GM20431 (cell line): ENCODE data around the gene PNMA8C.
"Not testable (repeated sequence)": the region's sequence is repeated elsewhere in the genome, so short reads cannot be mapped to it uniquely, and the experiment has no call there.

ENCODE experiments used
- in situ Hi-C: fragments of 300-500 bp; cut with MseI, MboI; formaldehyde crosslinking; loops from one replicate; pipeline ENCODE4 v1.15.0; 2020; ENCODE audit warnings: low sequenced_read_pairs; ENCODE audit not compliant: unreplicated experiment

PNMA8C gene

DNA sequence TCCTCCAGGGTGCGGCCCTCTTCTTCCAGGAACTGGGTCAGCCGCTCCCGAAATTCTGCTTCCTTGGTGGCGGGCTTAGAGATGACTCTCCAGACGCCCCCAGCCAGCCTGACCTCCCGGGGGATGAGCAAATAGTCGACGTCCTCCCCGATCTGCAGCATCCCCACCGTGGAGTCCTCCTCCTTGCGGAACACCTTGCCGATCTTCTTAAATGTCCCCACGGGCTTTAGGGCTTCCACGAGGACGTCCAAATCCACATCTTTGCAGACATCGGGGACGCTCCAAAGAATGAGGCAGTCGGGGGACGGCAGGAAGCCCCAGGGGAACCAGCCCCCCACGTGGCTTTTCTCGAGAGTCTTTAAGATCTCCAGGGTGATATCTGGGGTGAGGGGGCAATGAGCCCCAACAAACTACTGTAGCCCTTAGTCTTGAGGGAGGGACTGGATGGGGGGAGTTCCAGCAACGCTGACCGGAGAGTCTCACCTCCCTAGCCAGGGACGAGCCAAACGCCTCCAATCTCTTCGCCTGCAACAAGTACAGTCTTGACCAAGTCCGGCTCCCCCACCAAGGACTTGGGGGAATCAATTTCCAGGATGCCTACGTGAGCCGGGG is 16.0 kb downstream of the PNMA8C start:
- in situ Hi-C loops: no loop called here

DNA sequence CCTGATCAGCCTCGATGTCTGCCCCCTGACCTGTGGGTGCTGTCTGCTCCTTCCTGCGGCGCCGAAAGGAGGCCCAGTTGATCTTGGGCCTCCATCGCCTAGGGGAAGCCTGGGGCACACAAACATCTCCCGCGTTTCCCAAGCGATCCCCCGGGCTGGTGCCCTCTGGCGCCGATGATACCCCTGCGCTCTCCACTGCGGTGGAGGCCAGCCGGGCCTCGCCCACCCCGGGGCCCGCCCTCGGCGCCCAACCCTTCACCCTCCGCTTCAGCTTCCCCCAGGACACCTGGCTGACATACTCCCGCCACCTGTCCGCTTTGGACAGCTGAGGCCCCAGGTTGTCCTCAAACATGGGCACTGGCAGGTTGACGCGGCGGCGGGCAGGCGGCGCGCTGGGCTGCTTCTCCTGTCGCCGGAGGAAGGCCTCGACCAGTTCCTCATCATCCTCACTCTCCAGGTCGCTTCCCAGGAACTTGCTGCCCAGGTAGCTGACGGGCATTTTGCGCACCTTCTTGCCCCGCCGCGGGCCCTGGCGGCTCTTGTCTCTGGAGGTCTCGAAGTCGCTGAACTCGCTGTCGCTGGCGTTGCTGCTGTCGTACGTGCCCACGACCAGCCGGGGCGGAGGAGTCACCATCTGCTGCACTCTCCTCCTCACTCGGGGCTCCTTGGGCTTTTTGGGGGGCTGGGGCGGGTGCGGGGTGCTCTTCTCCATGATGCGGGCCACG is 16.6 kb downstream of the PNMA8C start:
- in situ Hi-C loops: no loop called here

DNA sequence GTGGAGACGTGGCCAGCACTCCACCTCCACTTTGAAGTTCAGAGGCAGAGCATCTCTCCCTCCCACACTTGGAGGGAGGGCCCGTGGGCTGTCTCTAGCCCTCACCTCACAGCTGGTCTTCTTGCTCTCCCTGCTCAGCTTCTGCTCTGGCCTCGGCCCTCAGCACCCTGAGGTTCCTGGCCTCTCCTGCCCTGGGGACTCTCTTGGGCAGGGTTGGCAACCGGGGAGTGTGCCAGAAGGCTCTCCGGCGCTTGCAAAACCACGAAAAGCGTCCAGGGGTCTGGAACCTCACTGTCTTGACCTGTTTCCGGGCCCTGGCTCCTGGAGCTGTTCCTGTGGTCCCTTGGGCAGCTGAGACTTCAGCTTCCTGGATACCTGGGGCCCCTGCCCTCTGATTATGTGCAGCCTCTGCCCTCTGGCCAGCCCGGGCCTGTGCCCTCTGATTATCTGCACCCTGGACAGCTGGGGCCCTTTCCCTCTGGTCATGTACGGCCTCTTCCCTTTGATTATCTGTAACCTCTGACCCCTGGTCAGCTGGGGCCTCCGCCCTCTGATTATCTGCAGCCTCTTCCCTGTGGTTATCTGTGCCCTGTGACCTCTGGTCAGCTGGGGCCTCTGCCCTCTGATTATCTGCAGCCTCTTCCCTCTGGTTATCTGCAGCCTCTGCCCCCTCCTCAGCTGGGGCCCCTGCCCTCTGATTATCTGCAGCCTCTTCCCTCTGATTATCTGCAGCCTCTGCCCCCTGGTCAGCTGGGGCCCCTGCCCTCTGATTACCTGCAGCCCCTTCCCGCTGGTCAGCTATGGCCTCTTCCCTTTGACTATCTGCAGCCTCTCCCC is 17.4 kb downstream of the PNMA8C start:
- in situ Hi-C loops: no loop called here

DNA sequence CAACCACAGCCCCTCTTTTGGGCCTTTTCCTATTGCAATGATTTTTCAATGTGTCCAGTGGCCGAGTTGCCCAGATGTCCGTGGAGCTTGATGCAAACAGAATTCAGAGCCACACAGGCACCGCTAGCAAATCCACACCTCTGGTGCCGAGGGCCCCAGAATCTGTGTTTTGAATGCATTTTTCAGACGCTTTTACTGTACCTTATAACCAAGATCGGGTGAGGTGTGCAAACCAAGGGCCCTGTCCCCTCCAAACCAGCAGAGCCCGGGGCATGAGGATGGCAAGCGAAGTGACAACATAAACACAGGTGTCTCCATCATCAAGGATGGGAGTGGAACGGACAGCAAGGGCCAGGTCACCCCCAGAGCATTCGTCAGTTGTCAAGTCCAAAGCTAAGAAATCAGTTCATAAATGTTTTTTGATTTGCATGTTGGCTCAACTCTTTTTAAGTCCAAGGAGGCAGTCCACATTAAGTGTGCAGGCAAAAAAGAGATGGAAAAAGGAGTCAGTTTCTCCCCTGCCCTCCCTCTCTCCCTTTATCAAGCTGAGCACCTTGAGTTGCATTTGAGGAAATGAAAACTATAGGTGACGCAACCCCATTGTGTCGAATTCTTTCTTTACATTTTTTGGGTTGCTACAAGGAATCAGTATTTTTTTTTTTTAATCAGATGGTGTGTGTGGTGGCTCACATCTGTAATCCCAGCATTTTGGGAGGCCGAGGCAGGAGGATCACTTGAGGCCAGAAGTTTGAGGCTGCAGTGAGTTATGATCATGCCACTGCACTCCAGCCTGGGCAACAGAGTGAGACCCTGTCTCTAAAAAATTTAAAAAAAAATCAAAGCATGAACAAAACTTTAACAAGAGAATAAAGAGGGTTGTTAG is 18.3 kb downstream of the PNMA8C start:
- in situ Hi-C loops: no loop called here

DNA sequence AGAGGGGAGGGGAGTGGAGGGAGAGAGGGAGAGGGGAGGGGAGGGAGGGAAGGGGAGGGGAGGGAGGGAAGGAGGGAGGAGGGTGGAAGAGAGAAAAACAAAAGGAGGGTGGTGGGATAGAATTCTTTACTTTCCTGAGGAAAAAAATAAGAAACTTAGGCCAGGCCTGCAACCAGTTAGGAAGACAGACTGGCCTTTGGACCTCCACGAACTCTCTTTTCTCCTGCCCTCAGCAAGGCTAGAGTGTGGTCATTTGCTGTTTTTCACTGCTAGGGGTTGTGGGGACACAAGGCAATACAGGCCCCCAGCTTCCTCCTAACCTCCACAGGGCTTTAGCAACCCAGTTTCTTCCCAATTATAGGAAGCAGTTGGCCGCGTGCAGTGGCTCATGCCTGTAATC is 19.5 kb downstream of the PNMA8C start:
- in situ Hi-C loops: loop anchor here (10.0 kb wide), 1 partner anchor 76 kb away; no protein-coding TSS in a partner anchor

DNA sequence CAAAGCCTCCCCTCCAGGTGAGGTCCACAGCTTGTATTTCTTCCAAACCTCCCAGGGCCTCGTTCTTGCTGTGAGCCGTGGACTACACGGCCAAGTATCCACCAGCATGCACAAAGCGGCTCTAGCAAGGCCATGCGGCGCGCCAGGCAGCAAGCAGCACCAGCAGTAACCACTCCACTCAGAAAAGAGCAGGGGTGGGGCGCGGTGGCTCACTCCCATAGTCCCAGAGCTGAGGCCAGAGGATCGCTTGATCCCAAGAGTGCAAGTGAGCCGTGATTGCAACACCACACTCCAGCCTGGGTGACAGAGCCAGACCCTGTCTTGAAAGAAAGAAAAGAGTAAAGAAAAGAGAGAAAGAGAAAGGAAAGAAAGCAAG is 20.1 kb downstream of the PNMA8C start:
- in situ Hi-C loops: loop anchor here (10.0 kb wide), 1 partner anchor 76 kb away; no protein-coding TSS in a partner anchor

DNA sequence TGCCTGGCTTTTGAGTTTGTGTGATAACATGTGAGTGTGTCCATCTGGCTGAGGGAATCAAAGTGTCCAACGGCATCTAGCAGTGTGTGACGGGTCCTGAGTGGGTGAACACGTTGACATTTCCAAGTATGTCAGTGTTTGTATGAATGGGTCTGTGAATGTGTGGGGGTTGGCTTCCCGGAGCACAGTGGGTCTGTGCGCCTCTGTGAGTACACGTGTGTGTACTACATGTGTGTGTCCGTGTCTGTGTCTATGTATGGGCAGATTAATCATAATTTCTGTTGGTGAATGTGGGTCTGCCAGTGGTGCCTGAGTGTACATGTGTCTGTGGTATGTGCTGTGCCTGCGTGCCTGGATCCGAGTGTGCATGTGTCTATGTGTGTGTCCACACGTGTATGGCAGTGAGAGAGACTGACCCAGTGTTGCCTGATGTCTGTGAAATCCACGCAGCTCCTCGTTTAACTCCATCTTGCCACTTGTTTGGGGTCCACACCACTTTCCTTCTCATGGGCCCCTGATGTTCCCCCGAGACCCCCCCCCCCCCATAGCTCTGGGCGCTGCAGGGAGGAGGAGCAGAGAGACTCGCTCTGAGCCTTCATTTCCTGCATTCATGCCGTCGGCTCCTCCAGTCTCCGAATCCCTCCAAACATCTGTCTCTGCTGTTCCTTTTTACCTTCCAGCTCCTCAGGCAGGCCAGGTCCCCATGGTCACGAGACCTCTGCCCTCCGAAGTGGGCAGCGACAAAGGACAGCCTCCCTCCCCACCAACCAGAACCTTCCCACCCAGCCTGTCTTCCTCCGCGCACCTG is 20.7 kb downstream of the PNMA8C start:
- in situ Hi-C loops: loop anchor here (10.0 kb wide), 1 partner anchor 77 kb away; no protein-coding TSS in a partner anchor

DNA sequence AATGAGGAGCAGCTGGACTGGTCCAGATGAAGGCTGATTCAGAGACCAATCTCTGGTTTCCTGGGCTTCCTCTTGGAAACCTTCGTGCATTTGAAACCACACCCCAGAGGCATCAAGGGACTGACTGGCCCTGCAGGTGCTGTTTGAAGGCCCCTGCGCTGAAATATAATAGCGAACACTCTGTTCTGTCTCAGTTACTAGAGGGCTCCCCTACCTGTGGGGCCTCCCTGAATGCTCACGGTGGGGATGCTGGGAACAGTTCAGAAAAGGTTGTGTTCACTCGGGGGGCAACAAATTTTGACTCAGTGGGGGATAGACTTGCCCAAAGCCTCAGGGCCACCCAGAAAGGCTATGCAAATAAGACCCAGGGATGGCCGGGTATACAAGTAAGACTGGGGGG is 21.8 kb downstream of the PNMA8C start:
- in situ Hi-C loops: loop anchor here (10.0 kb wide), 1 partner anchor 78 kb away; no protein-coding TSS in a partner anchor

DNA sequence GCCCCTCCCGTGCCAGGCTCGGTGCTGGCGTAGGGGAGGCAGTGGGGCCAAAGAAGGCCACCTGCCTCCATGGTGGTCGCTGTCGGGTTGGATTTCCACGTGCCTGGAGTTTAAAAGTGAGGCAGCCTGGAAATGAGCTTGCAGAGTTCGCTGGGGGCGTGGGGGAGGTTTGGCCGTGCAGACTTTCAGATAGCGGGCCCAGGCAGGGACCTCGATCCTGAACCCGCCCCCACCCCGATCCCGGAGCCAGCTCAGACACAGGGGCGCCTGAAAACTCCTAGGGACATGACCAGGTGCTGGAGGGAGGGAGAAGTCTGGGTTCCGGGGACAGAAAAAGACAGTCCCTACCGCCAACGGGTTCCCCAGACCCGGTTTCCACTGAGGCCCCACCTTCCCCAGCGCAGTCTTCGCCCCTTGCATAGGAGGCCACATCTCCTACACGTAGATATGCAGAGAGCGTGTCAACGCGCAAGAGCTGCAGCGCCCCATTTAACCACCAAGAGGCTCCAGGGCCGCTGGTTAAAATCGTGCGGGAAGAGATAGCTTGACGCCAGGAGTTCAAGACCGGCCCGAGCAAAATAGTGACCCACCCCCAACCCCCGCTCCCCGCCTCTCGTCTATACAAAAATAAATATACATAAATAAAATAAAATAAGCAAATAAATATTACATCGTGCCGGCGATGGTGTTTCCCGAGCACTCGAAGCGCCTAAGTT is 23.8 kb downstream of the PNMA8C start:
- in situ Hi-C loops: loop anchor here (10.0 kb wide), 1 partner anchor 80 kb away; no protein-coding TSS in a partner anchor

DNA sequence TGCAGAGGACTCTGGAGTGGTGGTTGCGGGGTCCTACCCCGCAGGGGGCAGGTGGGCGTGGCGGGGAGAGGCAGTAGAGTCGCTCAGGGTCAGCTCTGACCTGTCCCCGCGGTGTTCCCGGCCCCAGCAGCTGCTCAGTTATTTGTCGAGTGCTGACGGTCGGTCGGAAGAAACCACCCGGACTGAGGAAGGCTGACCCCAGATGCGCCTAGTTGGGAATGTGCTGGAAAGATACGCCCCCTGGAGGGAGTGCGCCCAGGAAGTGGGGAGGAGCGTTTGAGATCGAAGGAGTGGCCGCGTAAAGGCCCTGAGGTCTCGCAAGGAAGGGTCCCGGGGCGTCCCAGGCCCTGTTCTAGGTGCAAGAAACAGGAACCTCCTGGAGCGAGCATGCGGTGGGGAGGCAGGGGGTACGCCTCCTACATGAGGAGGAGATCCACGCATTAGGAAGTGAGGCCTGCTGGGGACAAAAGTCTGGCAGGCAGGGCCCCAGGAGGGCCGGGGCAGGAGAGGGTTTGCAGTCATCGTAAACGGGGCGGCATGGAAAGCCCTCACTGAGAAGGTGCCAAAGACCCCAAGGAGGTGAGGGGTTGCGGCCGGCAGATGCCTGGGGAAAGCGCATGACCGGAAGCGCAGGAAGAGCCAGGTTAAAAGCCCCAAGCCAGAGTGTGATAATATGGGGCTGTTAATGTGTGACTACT is 24.5 kb downstream of the PNMA8C start:
- in situ Hi-C loops: loop anchor here (10.0 kb wide), 1 partner anchor 81 kb away; no protein-coding TSS in a partner anchor

DNA sequence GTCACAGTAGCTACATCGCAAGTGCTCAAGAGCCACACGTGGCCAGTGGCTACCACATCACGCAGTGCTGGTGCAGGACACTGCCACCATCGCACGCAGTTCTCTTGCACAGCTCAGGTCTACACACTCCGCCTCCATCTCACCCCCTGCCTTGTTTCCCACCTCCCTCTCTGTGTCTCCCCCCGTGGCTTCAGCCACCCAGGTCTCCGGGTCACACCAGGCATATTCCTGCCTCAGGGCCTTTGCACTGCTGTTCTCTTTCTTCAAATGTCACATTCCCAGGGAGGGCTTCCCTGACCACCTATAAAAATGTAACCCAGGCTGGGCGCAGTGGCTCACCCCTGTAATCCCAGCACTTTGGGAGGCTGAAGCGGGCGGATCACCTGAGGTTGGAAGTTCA is 26.0 kb downstream of the PNMA8C start:
- in situ Hi-C loops: loop anchor here (10.0 kb wide), 1 partner anchor 82 kb away; no protein-coding TSS in a partner anchor

DNA sequence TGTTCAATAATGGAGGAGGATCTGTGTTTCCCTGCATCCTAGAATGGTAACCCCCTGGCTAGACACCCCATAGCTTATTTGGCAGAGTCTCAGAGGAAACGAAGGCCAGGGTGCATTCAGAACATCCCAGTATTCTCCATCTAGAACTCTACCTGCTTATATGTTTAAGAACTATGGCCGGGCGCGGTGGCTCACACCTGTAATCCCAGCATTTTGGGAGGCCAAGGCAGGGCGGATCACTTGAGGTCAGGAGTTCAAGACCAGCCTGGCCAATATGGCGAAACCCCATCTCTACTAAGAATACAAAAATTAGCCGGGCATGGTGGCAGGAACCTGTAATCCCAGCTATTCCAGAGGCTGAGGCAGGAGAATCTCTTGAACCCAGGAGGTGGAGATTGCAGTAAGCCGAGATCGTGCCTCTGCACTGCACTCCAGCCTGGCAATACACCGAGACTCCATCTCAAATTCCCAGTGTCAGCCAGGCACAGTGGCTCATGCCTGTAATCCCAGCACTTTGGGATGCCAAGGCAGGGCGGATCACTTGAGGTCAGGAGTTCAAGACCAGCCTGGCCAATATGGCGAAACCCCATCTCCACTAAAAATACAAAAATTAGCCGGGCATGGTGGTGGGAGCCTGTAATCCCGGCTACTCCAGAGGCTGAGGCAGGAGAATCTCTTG is 30.8 kb downstream of the PNMA8C start:
- in situ Hi-C loops: not testable (repeated sequence)

DNA sequence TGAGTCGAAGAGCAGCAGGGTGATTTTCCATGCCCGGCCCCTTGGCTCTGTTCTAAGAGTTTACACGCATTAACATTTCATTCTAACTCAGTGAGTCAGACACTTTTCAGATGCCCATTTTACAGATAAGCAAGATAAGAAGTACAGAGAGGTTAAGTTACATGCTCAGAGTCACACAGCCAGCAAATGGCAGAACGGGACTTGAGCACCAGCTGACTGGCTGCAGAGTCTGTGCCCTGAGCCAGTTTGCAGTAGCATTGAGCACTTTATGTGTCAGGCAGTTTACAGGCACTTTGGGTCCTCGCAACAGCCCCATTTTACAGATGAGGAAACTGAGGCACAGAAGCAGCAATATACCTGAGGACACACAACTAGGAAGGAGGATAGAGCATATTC is 34.3 kb downstream of the PNMA8C start:
- in situ Hi-C loops: no loop called here

DNA sequence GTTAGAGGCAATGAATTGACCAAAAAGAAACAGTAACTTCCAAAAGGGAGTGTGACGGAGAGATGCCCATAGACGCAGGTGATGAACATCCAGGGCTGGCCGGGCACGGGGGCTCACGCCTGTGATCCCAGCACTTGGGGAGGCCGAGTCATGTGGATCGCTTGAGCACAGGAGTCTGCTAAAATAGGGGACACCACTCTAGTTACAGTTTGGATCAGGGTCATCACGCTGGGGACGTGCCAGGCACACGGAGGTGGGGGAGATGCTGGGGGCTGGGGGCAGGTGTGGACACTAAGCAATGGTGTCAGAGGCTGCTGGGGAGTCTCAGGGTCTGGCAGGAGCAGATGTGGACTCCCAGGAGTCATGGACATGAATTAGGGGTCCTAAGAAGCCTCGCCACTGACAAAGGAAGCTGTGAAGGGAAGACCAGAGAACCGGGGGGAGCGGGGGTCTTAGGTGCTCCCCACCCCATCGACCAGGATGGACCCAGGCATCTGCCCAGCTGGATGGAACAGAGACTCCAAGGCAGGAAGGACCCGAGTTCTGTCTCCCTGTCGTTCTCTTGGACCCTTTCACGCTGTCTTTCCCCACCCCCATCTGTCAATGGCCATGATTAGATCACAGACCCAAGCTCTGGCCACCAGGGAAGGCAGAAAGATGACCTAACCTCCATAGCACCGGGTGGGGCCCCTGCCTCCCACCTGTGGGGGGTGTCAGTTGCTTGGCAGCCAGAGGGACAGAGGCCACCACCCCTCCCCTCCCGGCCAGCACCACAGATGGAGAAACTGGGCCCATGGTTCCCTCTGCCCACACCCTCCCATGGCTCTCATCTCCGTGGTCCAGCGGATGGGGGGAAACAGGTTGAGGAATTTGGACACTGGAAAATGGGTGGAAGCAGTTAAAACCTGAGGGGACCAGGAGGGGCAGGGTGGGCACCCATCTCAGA is 35.0 kb downstream of the PNMA8C start:
- in situ Hi-C loops: no loop called here

DNA sequence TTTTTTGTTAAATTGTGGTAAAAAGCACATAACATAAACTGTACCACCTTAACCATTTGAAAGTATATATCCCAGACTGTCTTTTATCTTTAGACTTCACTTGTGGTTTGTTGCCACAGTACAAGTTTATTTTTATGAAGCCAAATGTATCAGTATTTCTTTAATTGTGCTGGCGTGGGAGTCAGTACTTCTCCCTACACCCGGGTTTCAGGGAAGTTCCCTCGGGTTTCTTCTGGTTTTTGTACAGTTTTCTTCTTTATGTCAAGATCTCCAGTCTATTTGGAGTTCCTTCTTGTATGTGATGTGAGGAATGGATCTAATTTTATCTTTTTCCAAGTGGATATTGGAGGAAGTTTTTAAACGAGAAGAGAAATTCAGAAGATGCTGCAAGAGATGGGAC is 35.9 kb downstream of the PNMA8C start:
- in situ Hi-C loops: no loop called here

DNA sequence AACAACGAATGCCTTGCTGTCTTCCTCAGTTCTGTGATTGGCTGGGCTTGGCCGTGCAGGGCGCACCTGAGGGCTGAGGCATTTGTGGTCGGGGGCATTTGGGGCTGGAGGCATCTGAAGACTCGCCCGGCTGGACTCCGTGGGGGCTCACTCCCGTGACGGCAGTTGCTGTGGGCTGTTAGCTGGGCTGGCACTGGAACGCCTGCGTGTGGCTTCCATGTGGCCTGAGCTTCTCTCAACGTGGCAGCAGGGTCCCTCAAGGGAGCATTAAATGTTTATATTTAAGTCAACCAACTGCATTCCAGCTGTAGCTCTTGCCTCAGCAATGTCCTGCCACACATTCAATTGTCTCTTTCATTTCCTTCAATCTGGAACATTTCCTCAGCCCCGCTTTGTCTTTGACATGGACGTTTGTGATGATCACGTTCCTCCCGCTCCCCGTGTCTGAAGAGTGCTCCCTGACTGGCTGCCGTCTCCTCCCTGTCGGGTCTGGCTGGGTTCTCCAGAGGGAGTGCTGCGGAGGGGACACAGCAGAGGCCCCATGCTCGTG is 36.4 kb downstream of the PNMA8C start:
- in situ Hi-C loops: no loop called here
